Right lobe of liver (tissue), 4 donors: ENCODE results near the gene RNF19B.

Experiments
- CTCF ChIP-seq, 4 donors: fragments of 200-600 bp in 3 of 4; fragments of 450-650 bp in 1 of 4; IDR thresholded peaks; one replicate each; pipeline versions ENCODE4 v1.5.1 to v1.8.0; 2016 to 2022; ENCODE audit warnings: antibody characterized with exemption in 4 of 4, mild to moderate bottlenecking in 2 of 4
- POLR2A ChIP-seq: fragments of 450-650 bp; IDR thresholded peaks from one replicate; pipeline ENCODE4 v1.6.1; 2017; ENCODE audit warnings: antibody characterized with exemption, mild to moderate bottlenecking
- donor health status: DM: no; HTN: no; CAD: no.
- donor health status: DM: no; HTN: no; CAD: no.
- donor health status: DM: no; HTN: yes; CAD: no.

GRCh38 chr1:32953495-32953894, 11.1 kb downstream of the RNF19B start:
- TF ChIP-seq POLR2A: no peak
- no peak for TF ChIP-seq CTCF (IDR thresholded peaks at IDR 0.05)
